MM.1S (cell line): ENCODE data around the gene SLC4A5.

Source experiments
- DNase-seq: peaks from one replicate; pipeline ENCODE4 v3.0.0-alpha.2; 2015
- H2AFZ ChIP-seq: fragments of 300-600 bp; sonication (generic); 2 replicates; pipeline ENCODE4 v1.6.0; 2016; ENCODE audit warnings: antibody characterized with exemption, low read length
- H3F3A ChIP-seq: fragments of 300-600 bp; sonication (generic); 2 replicates; pipeline ENCODE4 v1.6.1; 2016; ENCODE audit warnings: mild to moderate bottlenecking, antibody characterized with exemption, low read length, moderate library complexity, mixed read lengths; ENCODE audit not compliant: insufficient read depth
- H3K27ac ChIP-seq: fragments of 300-600 bp; sonication (generic); 2 replicates; pipeline ENCODE4 v1.5.1; 2016; ENCODE audit warnings: mild to moderate bottlenecking, low read length
- H3K27me3 ChIP-seq: fragments of 300-600 bp; sonication (generic); replicated peaks from 2 replicates; pipeline ENCODE4 v1.6.0; 2016; ENCODE audit warnings: low read length; ENCODE audit not compliant: insufficient read depth
- H3K36me3 ChIP-seq: fragments of 300-600 bp; sonication (generic); replicated peaks from 2 replicates; pipeline ENCODE4 v1.6.1; 2016; ENCODE audit warnings: mild to moderate bottlenecking, low read length, mixed read lengths; ENCODE audit not compliant: insufficient read depth
- H3K4me1 ChIP-seq: fragments of 300-600 bp; sonication (generic); 2 replicates; pipeline ENCODE4 v1.6.1; 2016; ENCODE audit warnings: low read length, mixed read lengths
- H3K4me2 ChIP-seq: fragments of 300-600 bp; sonication (generic); 2 replicates; pipeline ENCODE4 v1.6.0; 2016; ENCODE audit warnings: low read depth, low read length
- H3K4me3 ChIP-seq: fragments of 300-600 bp; sonication (generic); 2 replicates; pipeline ENCODE4 v1.5.1; 2016; ENCODE audit warnings: low read length, mixed read lengths
- H3K79me2 ChIP-seq: fragments of 300-600 bp; sonication (generic); 2 replicates; pipeline ENCODE4 v1.6.1; 2016; ENCODE audit warnings: mixed run types, low read length, mixed read lengths
- H3K9ac ChIP-seq: fragments of 300-600 bp; sonication (generic); 2 replicates; pipeline ENCODE4 v1.6.1; 2016; ENCODE audit warnings: low read length, mixed read lengths
- H3K9me2 ChIP-seq: fragments of 300-600 bp; sonication (generic); replicated peaks from 2 replicates; pipeline ENCODE4 v1.6.1; 2016; ENCODE audit warnings: mild to moderate bottlenecking, low read length, mixed read lengths; ENCODE audit not compliant: insufficient read depth
- H3K9me3 ChIP-seq: fragments of 300-600 bp; sonication (generic); replicated peaks from 2 replicates; pipeline ENCODE4 v1.6.1; 2016; ENCODE audit warnings: mild to moderate bottlenecking, low read length, mixed read lengths; ENCODE audit not compliant: insufficient read depth
- H4K20me1 ChIP-seq: fragments of 300-600 bp; sonication (generic); 2 replicates; pipeline ENCODE4 v1.6.1; 2016; ENCODE audit warnings: mild to moderate bottlenecking, low read length, moderate library complexity, mixed read lengths; ENCODE audit not compliant: insufficient read depth
- EZH2 ChIP-seq: fragments of 300-600 bp; sonication (generic); optimal IDR thresholded peaks from 2 replicates; pipeline ENCODE3; 2017; ENCODE audit warnings: low read depth, mild to moderate bottlenecking, antibody characterized with exemption, low read length, mixed read lengths
- EZH2phosphoT487 ChIP-seq: fragments of 300-600 bp; sonication (generic); IDR thresholded peaks from 2 replicates; pipeline ENCODE4 v1.6.1; 2018; ENCODE audit warnings: antibody characterized with exemption, low read length
- TF ChIP-seq, protein P1 (sequence below): fragments of 300-600 bp; sonication (generic); IDR thresholded peaks from 2 replicates; pipeline ENCODE4 v1.5.1; 2016; ENCODE audit warnings: antibody characterized with exemption, low read length, mixed read lengths

SLC4A5 gene

DNA sequence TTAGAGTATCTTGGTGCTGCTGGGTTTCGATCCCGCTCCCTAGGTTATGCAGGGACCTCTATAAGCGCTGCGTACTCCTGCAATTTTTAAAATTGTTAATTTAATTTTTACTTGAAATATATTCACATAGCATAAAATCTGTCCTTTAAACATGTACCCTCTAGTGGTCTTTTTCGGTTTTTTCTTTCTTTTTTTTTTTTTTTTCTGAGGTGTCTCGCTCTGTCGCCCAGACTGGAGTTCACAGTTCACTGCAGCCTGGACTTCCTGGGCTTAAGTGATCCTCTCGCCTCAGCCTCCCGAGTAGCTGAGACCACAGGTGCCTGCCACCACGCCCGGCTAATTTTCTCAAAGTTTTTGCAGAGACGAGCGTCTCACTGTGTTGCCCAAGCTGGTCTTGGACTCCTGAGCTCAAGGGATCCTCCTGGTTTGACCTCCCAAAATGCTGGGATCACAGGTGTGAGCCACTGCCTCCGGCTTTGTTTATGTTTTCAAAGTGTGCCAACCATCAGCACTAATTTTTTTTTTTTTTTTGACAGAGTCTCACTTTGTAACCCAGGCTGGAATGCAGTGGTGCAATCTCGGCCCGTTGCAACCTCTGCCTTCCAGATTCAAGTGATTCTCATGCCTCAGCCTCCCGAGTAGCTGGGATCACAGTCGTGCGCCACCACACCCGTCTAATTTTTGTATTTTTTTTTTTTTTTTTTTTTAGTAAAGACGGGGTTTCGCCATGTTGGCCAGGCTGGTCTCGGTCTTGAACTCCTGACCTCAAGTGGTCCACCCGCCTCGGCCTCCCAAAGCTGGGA, 164.0 kb downstream of the SLC4A5 start:
- no peaks in the 10 kb centered on the region for H3K9me2 ChIP-seq
- H2AFZ ChIP-seq: peak overlapping the region; percentile 64
- H3K27ac ChIP-seq: peak overlapping the region; percentile 91; the same call in 1 of the 2 replicates
- TF ChIP-seq EZH2phosphoT487: no peak
- TF ChIP-seq, protein P1, sequence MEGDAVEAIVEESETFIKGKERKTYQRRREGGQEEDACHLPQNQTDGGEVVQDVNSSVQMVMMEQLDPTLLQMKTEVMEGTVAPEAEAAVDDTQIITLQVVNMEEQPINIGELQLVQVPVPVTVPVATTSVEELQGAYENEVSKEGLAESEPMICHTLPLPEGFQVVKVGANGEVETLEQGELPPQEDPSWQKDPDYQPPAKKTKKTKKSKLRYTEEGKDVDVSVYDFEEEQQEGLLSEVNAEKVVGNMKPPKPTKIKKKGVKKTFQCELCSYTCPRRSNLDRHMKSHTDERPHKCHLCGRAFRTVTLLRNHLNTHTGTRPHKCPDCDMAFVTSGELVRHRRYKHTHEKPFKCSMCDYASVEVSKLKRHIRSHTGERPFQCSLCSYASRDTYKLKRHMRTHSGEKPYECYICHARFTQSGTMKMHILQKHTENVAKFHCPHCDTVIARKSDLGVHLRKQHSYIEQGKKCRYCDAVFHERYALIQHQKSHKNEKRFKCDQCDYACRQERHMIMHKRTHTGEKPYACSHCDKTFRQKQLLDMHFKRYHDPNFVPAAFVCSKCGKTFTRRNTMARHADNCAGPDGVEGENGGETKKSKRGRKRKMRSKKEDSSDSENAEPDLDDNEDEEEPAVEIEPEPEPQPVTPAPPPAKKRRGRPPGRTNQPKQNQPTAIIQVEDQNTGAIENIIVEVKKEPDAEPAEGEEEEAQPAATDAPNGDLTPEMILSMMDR: peak; percentile 31; the same call in 1 of the 2 replicates
- TF ChIP-seq EZH2: no peak
- no peaks in the 10 kb centered on the region; the same call in 1 of the 2 replicates for H3K36me3 ChIP-seq
- peak overlapping the region; percentile 73; the same call in 1 of the 2 replicates for H3K4me2 ChIP-seq
- peaks cover 28% of the 10 kb centered on the region for H4K20me1 ChIP-seq
- no peak for DNase-seq
- no peaks in the 10 kb centered on the region for H3K9me3 ChIP-seq
- H3K9ac ChIP-seq: peak overlapping the region; percentile 92; the same call in 1 of the 2 replicates
- peaks cover 13% of the 10 kb centered on the region for H3K4me1 ChIP-seq
- H3K27me3 ChIP-seq: no peaks in the 10 kb centered on the region
- peaks cover 45% of the 10 kb centered on the region for H3F3A ChIP-seq
- peak overlapping the region; percentile 85 for H3K4me3 ChIP-seq
- H3K79me2 ChIP-seq: peaks cover 42% of the 10 kb centered on the region

DNA sequence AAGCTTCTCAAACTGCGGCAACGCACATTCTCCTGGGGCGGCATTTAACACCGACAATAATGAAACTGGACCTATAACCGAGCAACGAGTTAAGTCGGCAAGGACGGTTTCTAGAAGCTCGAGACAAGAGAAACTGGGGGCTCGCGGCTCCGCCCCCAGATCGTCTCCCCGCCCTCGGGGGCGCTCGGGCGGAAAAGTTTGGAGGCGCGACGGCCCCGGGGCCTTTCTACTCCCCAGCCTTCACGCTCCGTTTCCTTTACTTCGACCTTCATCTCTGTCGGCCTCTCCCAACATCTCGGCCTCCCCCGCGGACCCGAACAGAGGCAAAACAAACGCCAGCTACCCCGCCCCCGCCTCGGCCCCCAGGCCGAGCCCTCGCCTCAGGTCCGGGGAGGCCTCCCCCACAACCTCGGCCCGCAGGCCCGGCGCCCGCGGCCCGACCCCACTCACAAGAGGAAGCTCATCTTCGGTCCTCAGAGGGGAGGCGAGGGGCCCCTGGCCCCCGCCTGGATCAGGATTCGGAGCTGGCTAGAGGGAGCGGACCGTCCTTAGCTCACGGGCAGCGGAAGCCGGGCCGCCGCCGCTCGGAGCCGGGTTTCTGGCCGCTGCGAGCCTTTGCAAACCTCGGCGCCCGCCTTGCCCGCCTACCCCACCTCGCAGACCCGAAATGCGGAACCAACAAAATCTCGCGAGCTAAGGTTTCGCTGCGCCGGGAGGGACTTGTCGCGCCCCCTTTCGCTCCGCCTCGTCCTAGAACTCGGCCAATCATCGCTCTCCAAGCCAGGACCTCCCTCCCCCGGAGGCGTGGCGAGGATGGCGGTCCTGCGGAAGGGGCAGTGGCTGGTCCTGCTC, 164.8 kb downstream of the SLC4A5 start, which contains the start of gene MOB1A:
Gene MOB1A (minus strand): TSS at position 669 of the 852 bp plus-strand sequence. CDS start 205 bp downstream, at position 464.
- H3K9ac ChIP-seq: peak within 1 kb of the TSS; percentile 92
- peaks cover 13% of the 10 kb centered on the region for H3K4me1 ChIP-seq
- H3K4me3 ChIP-seq: peak within 1 kb of the TSS; percentile 85
- H3K27me3 ChIP-seq: no peaks in the 10 kb centered on the region
- H4K20me1 ChIP-seq: peaks cover 28% of the 10 kb centered on the region
- TF ChIP-seq EZH2phosphoT487 (no peak), EZH2 (no peak)
- TF ChIP-seq, protein P1: no peak
- peaks cover 42% of the 10 kb centered on the region for H3F3A ChIP-seq
- H3K4me2 ChIP-seq: peak within 1 kb of the TSS; percentile 78
- peak within 1 kb of the TSS; percentile 67 for H2AFZ ChIP-seq
- peaks cover 50% of the 10 kb centered on the region for H3K79me2 ChIP-seq
- H3K9me3 ChIP-seq: no peaks in the 10 kb centered on the region
- no peaks in the 10 kb centered on the region for H3K9me2 ChIP-seq
- peak within 1 kb of the TSS; percentile 91 for H3K27ac ChIP-seq
- no peaks in the 10 kb centered on the region; the same call in 1 of the 2 replicates for H3K36me3 ChIP-seq
- peak; percentile 99 for DNase-seq

DNA sequence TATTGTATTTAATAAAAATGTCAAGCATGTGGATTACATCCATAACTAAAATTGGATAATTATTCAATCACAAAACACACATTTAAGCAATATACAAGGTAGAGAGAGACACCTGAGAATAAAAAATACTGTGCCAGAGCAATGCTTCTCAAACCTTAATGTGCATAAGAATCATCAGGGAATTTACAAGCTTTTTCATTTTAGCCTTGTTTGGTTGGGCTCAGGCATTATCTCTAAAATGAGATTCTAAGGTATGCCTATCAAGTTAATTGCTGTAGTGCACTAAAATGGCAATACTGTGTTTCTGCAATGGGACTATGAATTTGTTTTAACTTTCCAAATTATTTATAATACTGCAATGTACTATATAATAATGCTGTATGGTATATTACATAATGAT, 165.5 kb downstream of the SLC4A5 start:
- Histone ChIP-seq H3K27me3 (no peaks in the 10 kb centered on the region), H3F3A (peaks cover 42% of the 10 kb centered on the region), H3K36me3 (no peaks in the 10 kb centered on the region; the same call in 1 of the 2 replicates), H3K4me1 (peaks cover 13% of the 10 kb centered on the region), H3K9ac (peak overlapping the region; percentile 92; the same call in 1 of the 2 replicates), H3K9me3 (no peaks in the 10 kb centered on the region), H2AFZ (no peak overlapping the region), H3K27ac (peak overlapping the region; percentile 91; the same call in 1 of the 2 replicates), H3K4me2 (peak overlapping the region; percentile 78), H4K20me1 (peaks cover 28% of the 10 kb centered on the region), H3K9me2 (no peaks in the 10 kb centered on the region), H3K79me2 (peaks cover 57% of the 10 kb centered on the region), H3K4me3 (peak overlapping the region; percentile 85)
- no peak for TF ChIP-seq EZH2phosphoT487
- TF ChIP-seq, protein P1: no peak
- TF ChIP-seq EZH2: no peak
- DNase-seq: no peak
